Ureter (tissue), 1 donor: Measurements from ENCODE around the gene PRDX4. TPM values are rescaled to one million over a fixed set of nuclear protein-coding genes. Genes with fewer than 3 reads are reported as not detected.
A peak's percentile ranks its signal among the peaks of the same experiment; 100 is the strongest.
"Not testable (repeated sequence)": the region's sequence is repeated elsewhere in the genome, so short reads cannot be mapped to it uniquely, and the experiment has no call there.

ENCODE experiments used
- DNase-seq: peaks from one replicate; pipeline ENCODE4 v3.0.0-alpha.2; 2020; ENCODE audit warnings: low spot score
- total RNA-seq: library from RNA; stranded (reverse); gene quantifications from one replicate; pipeline ENCODE4 v1.2.4, GENCODE V29; 2023
- donor health status: DM: yes; HTN: yes; CAD: no.

The PRDX4 gene
- 53.9 TPM for total RNA-seq

GRCh38 chrX:23667239-23668177 lies at the start of gene PRDX4:
Gene PRDX4, plus strand, starts transcription at chrX:23667493. Its CDS starts 78 bp downstream, at chrX:23667571.
- DNase-seq = peak; percentile 92

- no peak for DNase-seq
Measured at GRCh38 chrX:23621621-23622265, 45.5 kb upstream of the PRDX4 start.

- DNase-seq = no peak
Measured at GRCh38 chrX:23623797-23624196, 43.5 kb upstream of the PRDX4 start.

GRCh38 chrX:23626651-23627050 lies 40.6 kb upstream of the PRDX4 start:
- no peak for DNase-seq

- DNase-seq = no peak
Measured at GRCh38 chrX:23628131-23628530, 39.2 kb upstream of the PRDX4 start.

GRCh38 chrX:23631136-23631535 lies 36.2 kb upstream of the PRDX4 start:
- DNase-seq = no peak

GRCh38 chrX:23633834-23634580 lies 33.3 kb upstream of the PRDX4 start:
- no peak for DNase-seq

- no peak for DNase-seq
Measured at GRCh38 chrX:23637187-23637586, 30.1 kb upstream of the PRDX4 start.

- no peak for DNase-seq
Measured at GRCh38 chrX:23643020-23643419, 24.3 kb upstream of the PRDX4 start.

GRCh38 chrX:23644744-23645143 lies 22.5 kb upstream of the PRDX4 start:
- DNase-seq = no peak

GRCh38 chrX:23656091-23656490 lies 11.2 kb upstream of the PRDX4 start:
- no peak for DNase-seq

- DNase-seq = no peak
Measured at GRCh38 chrX:23656684-23657083, 10.6 kb upstream of the PRDX4 start.

- DNase-seq = no peak
Measured at GRCh38 chrX:23659339-23659738, 8.0 kb upstream of the PRDX4 start.

- DNase-seq = not testable (repeated sequence)
Measured at GRCh38 chrX:23660083-23660765, 7.1 kb upstream of the PRDX4 start.

GRCh38 chrX:23660766-23661132 lies 6.5 kb upstream of the PRDX4 start:
- no peak for DNase-seq

- no peak for DNase-seq
Measured at GRCh38 chrX:23661671-23662070, 5.6 kb upstream of the PRDX4 start.

GRCh38 chrX:23662187-23662586 lies 5.1 kb upstream of the PRDX4 start:
- DNase-seq = no peak

GRCh38 chrX:23662853-23663252 lies 4.4 kb upstream of the PRDX4 start:
- no peak for DNase-seq

- no peak for DNase-seq
Measured at GRCh38 chrX:23664496-23664895, 2.8 kb upstream of the PRDX4 start.

GRCh38 chrX:23666282-23666681 lies 1.0 kb upstream of the PRDX4 start:
- DNase-seq = no peak

GRCh38 chrX:23668335-23668734 lies 1.0 kb downstream of the PRDX4 start:
- DNase-seq = no peak

- no peak for DNase-seq
Measured at GRCh38 chrX:23670528-23670927, 3.2 kb downstream of the PRDX4 start.
